SK-N-MC (cell line): ENCODE results near the gene SLC4A4.

Experiments
- DNase-seq: peaks from one replicate; pipeline ENCODE4 v3.0.0-alpha.2; 2011; ENCODE audit warnings: low read depth, low spot score
- H3K27ac ChIP-seq: fragments of 200-600 bp; sonication (generic); 2 replicates; pipeline ENCODE4 v1.5.1; 2016; ENCODE audit warnings: mixed run types
- H3K36me3 ChIP-seq: fragments of 200-600 bp; sonication (generic); 2 replicates; pipeline ENCODE4 v1.6.1; 2017; ENCODE audit warnings: antibody characterized with exemption, low read length, mixed read lengths; ENCODE audit not compliant: insufficient read depth
- H3K4me3 ChIP-seq: fragments of 200-600 bp; sonication (generic); 2 replicates; pipeline ENCODE4 v1.5.1; 2016
- H3K9ac ChIP-seq: fragments of 200-600 bp; sonication (generic); 2 replicates; pipeline ENCODE4 v1.8.0; 2017; ENCODE audit warnings: mixed run types, mixed read lengths; ENCODE audit not compliant: insufficient read length
- H3K9me3 ChIP-seq: fragments of 200-600 bp; sonication (generic); 2 replicates; pipeline ENCODE4 v1.6.1; 2017; ENCODE audit warnings: low read depth, mild to moderate bottlenecking, antibody characterized with exemption, low read length, moderate library complexity, mixed read lengths
- EZH2 ChIP-seq: fragments of 200-600 bp; sonication (generic); IDR thresholded peaks from one replicate; pipeline ENCODE4 v1.6.1; 2017; ENCODE audit warnings: antibody characterized with exemption
- FOXP2 ChIP-seq: optimal IDR thresholded peaks from 2 replicates; pipeline ENCODE3; 2011; ENCODE audit warnings: mild to moderate bottlenecking, moderate library complexity; ENCODE audit not compliant: insufficient read depth; ENCODE audit errors: extremely low read length, control extremely low read depth
- POLR2AphosphoS5 ChIP-seq: IDR thresholded peaks from 2 replicates; pipeline ENCODE4 v1.6.1; 2012; ENCODE audit warnings: mild to moderate bottlenecking, low read depth, low read length, borderline replicate concordance

Gene SLC4A4

DNA sequence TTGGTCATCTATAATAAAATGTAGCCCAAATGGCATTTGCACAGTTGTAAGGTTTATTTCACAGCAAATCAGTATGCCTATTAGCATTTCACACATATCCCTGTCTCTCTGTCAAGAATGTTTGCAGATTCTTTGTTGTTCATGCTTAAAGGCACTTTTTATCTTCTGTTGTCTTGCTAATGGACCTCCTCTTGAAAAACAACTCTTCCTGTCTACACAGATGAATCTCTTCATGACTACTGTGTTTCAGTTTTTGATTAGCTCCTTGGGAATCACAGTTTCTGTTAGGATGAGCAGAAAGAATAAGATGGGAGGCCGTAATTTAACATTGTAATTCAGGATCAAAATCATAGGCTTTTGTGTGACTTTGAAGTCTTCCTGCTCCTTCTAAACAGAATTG lies 35.5 kb upstream of the SLC4A4 start:
- TF ChIP-seq POLR2AphosphoS5 (no peak), EZH2 (no peak), FOXP2 (no peak)
- H3K27ac ChIP-seq = no peak overlapping the region
- no peak for DNase-seq

GRCh38 chr4:71303850-71304249 lies 35.0 kb upstream of the SLC4A4 start:
- DNase-seq = no peak
- TF ChIP-seq POLR2AphosphoS5 = no peak
- TF ChIP-seq EZH2 = no peak
- TF ChIP-seq FOXP2 = no peak

More for the DNA sequence above, 35.5 kb upstream of the SLC4A4 start:
- no peak overlapping the region for H3K4me3 ChIP-seq
- no peak overlapping the region for H3K9ac ChIP-seq
- no peaks in the 10 kb centered on the region for H3K36me3 ChIP-seq
- no peaks in the 10 kb centered on the region for H3K9me3 ChIP-seq

DNA sequence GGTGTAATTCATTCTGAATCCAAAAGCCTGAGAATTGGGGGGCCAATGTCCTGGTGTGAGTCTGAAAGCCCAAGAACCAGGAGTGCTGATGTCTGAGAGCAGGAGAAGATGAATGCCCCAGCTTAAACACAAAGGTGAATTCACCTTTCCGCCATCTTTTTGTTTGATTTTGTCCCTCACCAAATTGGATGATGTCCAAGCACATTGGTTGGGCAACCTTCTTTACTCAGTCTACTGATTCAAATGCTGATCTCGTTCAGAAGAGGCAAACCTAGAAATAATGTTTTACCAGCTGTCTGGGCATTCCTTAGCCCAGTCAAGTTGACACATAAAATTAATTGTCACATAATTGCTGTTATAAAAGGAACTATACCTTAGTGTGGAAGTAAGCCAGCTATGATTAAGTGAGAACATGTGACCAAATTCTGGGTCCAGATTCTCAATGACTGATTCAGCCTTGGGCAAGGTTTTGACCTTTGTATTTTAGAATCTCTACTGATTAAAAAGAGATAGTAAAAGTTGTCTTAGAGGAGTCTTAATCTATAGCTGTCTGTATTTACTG lies 34.5 kb upstream of the SLC4A4 start:
- DNase-seq = no peak
- no peak overlapping the region for H3K9ac ChIP-seq
- H3K9me3 ChIP-seq = no peaks in the 10 kb centered on the region
- H3K27ac ChIP-seq = no peak overlapping the region
- TF ChIP-seq POLR2AphosphoS5 = no peak
- no peak for TF ChIP-seq EZH2
- no peak for TF ChIP-seq FOXP2
- no peak overlapping the region for H3K4me3 ChIP-seq
- no peaks in the 10 kb centered on the region for H3K36me3 ChIP-seq

More at GRCh38 chr4:71303850-71304249, 35.0 kb upstream of the SLC4A4 start:
- Histone ChIP-seq H3K36me3 (no peaks in the 10 kb centered on the region), H3K27ac (no peak overlapping the region), H3K9ac (no peak overlapping the region), H3K9me3 (no peaks in the 10 kb centered on the region), H3K4me3 (no peak overlapping the region)

DNA sequence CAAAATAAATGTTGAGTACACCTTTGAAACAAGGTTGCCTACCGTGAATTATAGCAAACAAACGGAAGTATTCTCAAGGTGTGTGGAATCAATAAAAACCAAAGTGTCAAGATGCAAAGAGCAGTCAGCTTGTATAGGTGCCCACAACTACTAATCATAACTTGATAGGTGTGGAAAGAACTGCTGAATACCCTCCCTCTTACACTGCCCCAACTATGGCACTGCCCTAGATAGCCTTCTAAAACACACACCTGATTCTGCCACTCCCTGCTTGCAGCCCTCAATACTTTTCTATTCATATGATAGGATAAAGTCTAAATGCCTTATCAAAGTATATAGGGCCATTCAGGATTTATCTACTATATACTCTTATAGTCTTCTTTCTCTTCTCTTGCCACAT lies 31.1 kb upstream of the SLC4A4 start:
- no peak for TF ChIP-seq POLR2AphosphoS5
- TF ChIP-seq EZH2 = no peak
- no peak for TF ChIP-seq FOXP2

DNA sequence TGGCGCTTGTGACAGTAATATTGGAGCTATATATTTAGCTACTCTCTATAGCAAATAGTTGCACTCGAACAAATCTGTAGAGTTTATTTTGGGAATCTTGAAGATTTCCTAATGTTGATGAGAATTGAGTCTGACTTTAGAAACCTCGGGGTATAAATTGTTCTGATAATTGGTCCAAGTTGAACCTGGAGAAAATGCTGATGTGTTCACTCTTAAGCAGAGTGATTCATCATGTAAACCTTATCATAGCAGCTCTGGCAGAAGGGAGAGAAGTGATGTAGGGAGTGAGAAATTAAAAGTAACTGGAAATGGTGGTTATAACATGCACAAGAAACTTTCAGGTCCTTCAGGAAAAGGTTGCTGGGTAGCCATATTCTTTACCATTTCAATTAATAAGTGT lies 16.4 kb upstream of the SLC4A4 start:
- H3K36me3 ChIP-seq = no peaks in the 10 kb centered on the region
- no peak overlapping the region for H3K9ac ChIP-seq
- no peak overlapping the region for H3K4me3 ChIP-seq
- DNase-seq = no peak
- TF ChIP-seq EZH2 (no peak), FOXP2 (no peak), POLR2AphosphoS5 (no peak)
- no peak overlapping the region for H3K27ac ChIP-seq
- H3K9me3 ChIP-seq = no peaks in the 10 kb centered on the region

More for the DNA sequence above, 31.1 kb upstream of the SLC4A4 start:
- Histone ChIP-seq H3K9me3 (no peaks in the 10 kb centered on the region), H3K27ac (no peak overlapping the region), H3K9ac (no peak overlapping the region), H3K36me3 (no peaks in the 10 kb centered on the region), H3K4me3 (no peak overlapping the region)
- DNase-seq = no peak

- H3K9me3 ChIP-seq = no peaks in the 10 kb centered on the region
- H3K9ac ChIP-seq = no peak overlapping the region
- H3K4me3 ChIP-seq = no peak overlapping the region
- no peaks in the 10 kb centered on the region for H3K36me3 ChIP-seq
- H3K27ac ChIP-seq = no peak overlapping the region
- TF ChIP-seq EZH2 (no peak), FOXP2 (no peak), POLR2AphosphoS5 (no peak)
- no peak for DNase-seq
Observed at GRCh38 chr4:71333368-71333767, 5.5 kb upstream of the SLC4A4 start.

DNA sequence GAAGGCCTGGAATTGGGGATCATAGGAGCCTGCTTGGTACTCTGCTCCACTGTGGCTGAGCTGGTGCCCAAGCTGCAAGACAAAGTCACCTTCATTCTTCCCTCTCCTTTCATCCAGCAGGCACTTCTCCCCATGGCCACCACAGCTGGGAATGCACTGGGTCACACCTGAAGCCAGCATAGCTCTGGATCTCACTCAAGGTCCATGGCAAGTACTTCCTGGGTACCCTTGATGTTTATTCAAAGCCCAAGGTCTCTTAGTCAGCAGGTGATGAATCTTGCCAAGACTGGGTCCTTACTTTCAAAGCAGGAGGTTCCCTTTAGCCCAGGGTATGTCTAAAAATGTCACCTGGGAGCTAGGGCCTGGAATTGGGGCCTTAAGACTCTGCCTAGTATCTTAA lies 4.9 kb upstream of the SLC4A4 start:
- H3K27ac ChIP-seq = no peak overlapping the region
- H3K9ac ChIP-seq = no peak overlapping the region
- no peaks in the 10 kb centered on the region for H3K9me3 ChIP-seq
- no peak overlapping the region for H3K4me3 ChIP-seq
- DNase-seq = no peak
- TF ChIP-seq EZH2 (no peak), FOXP2 (no peak), POLR2AphosphoS5 (no peak)
- H3K36me3 ChIP-seq = no peaks in the 10 kb centered on the region

- H3K9me3 ChIP-seq = no peaks in the 10 kb centered on the region
- H3K9ac ChIP-seq = no peak overlapping the region
- H3K36me3 ChIP-seq = no peaks in the 10 kb centered on the region
- no peak overlapping the region for H3K4me3 ChIP-seq
- TF ChIP-seq POLR2AphosphoS5 (no peak), EZH2 (no peak), FOXP2 (no peak)
- no peak for DNase-seq
- H3K27ac ChIP-seq = no peak overlapping the region
Observed at GRCh38 chr4:71334465-71334882, 4.3 kb upstream of the SLC4A4 start.
